DOHH2 (cell line): Measurements from ENCODE around the gene FAM120A.

ENCODE experiments used
- EZH2phosphoT487 ChIP-seq: fragments of 200-600 bp; sonication (generic); IDR thresholded peaks from 2 replicates; pipeline ENCODE4 v1.6.1; 2017; ENCODE audit warnings: borderline replicate concordance, mild to moderate bottlenecking, antibody characterized with exemption, low read length, moderate library complexity, mixed read lengths
- TF ChIP-seq, protein P1 (sequence below): fragments of 200-600 bp; sonication (generic); IDR thresholded peaks from one replicate; pipeline ENCODE4 v1.5.1; 2014; ENCODE audit warnings: antibody characterized with exemption, mild to moderate bottlenecking, low read depth, low read length; ENCODE audit not compliant: poor library complexity, severe bottlenecking

DNA sequence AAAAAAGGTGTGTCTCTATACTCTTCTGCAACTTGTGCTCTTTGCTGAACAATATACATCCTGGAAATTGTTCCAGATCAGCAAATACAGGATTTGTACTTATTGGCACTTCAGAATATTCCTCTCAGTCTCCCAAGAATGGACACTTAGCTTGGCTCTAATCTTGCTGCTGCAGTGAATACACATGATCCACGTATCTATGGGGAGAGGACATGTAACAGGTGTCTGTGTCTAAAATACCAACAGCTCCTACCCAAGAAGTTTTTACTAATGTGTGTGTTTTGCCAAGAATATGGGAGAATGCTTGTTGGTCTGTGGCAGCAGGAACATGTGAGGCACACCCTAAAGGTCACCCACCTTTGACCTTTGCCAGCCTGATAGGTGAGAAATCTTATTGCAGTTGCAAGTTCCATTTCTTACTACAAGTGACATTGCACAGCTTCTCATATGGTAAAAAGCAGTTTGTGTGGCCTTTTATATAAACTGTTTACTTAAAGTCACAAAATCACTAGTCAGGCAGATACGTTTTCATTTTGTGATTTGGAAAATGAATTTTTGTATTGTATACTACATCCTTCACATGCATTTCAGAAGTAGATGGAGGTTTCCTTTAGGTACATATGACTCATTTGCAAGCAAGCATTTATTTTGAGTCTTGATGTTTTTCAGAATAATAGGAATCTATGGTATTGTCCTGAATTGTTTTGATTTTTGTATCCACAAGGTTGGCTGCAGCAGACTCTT is 160.7 kb downstream of the FAM120A start:
- TF ChIP-seq, protein P1, sequence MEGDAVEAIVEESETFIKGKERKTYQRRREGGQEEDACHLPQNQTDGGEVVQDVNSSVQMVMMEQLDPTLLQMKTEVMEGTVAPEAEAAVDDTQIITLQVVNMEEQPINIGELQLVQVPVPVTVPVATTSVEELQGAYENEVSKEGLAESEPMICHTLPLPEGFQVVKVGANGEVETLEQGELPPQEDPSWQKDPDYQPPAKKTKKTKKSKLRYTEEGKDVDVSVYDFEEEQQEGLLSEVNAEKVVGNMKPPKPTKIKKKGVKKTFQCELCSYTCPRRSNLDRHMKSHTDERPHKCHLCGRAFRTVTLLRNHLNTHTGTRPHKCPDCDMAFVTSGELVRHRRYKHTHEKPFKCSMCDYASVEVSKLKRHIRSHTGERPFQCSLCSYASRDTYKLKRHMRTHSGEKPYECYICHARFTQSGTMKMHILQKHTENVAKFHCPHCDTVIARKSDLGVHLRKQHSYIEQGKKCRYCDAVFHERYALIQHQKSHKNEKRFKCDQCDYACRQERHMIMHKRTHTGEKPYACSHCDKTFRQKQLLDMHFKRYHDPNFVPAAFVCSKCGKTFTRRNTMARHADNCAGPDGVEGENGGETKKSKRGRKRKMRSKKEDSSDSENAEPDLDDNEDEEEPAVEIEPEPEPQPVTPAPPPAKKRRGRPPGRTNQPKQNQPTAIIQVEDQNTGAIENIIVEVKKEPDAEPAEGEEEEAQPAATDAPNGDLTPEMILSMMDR: no peak
- no peak for TF ChIP-seq EZH2phosphoT487
